Measurements from ENCODE around the gene STIP1.

Gene STIP1

GRCh38 chr11:64249563-64250414 lies 63.8 kb downstream of the STIP1 start:
- DNase-seq (ENCODE audit: low read depth in 4 of 4, low spot score in 1 of 4) = no peak

DNA sequence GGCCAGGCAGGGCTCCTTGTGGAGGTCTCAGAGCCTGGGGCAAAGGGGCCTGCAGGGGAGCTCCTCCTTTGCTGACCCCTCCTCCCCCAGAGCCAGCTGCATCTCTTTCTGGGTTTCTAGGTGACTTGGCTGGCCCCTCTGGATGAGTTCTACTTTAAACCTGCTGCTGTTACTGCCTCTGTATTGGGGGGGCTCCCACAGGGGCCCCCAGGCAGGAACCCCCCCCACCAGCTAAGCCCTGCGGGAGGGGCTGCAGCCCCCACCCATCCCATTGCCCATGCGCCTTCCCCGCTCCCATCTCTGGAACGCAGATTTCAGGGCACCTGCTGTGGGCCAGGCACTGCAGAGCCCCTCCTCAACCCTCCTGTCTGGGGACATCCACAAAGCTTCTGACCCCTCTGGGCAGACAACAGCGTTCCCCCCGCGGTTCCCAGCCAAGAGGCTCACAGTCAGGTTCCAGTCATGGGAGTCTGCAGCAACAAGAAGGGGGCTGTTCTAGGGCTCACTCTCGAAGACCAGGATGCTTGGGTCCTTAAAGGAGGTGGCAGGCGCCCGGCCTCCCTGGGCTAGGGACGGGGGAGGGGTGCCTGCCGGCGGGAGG lies 64.5 kb downstream of the STIP1 start:
- DNase-seq (ENCODE audit: low read depth in 4 of 4, low spot score in 1 of 4) = no peak

GRCh38 chr11:64251016-64251752 lies 65.2 kb downstream of the STIP1 start, which contains the start of gene PLCB3:
PLCB3 (plus strand) TSS chr11:64251530; CDS start chr11:64251650, 120 bp downstream.
- peak in 1 of 4 experiments; percentile 51 for DNase-seq (ENCODE audit: low read depth in 4 of 4, low spot score in 1 of 4)

- DNase-seq (ENCODE audit: low read depth in 4 of 4, low spot score in 1 of 4) = no peak
These were observed 65.7 kb downstream of the STIP1 start for GRCh38 chr11:64251753-64252002.

DNA sequence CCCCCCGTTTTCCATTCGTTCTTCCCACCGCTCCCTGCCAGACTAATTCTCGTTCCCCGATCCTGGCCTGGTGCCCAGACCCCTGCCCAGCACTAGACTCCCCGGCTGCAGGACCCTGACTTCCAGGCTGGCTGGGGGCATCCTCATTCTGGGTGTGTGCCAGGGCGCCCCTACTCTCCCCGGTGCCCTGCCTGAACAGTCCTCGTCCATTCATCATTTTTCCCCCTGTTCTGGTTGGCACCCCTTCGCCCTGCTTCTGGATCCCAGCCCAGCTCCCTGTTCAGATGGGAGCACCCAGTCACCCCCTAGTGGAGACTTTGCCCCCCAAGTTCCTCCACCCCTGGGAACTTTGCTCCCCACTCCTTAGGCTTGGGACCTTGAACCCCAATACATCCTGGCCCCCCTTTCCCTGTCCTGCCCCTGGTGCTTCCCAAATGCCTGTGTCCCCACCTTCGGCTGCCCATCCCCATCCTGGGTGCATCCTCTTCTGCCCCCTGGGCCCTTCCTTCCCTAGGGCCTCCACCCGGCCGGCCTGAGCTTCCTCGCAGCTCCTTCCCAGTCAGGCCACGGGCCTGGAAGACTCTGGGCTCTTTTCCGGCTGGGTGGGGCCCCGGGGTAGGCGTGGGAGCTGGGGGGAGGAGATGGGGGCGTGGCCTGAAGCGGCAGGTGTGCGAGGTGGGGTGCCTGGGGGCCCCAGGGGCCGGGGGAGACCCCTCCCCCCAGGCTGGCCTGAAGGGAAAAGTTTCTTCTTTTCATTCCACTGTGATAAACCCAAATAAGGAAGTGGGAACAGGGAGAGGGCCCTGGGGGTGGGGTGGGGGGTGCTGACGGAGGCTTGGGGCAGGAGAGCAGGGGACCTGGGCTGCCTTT lies 66.3 kb downstream of the STIP1 start:
- DNase-seq (ENCODE audit: low read depth in 4 of 4, low spot score in 1 of 4) = no peak

GRCh38 chr11:64253043-64253442 lies 67.1 kb downstream of the STIP1 start:
- no peak for DNase-seq (ENCODE audit: low read depth in 4 of 4, low spot score in 1 of 4)

- DNase-seq (ENCODE audit: low read depth in 4 of 4, low spot score in 1 of 4) = no peak
These were observed 67.5 kb downstream of the STIP1 start for GRCh38 chr11:64253481-64253880.
